GM21737 (cell line): ENCODE measurements around the gene GNG4.
"Not testable (repeated sequence)": the region's sequence is repeated elsewhere in the genome, so short reads cannot be mapped to it uniquely, and the experiment has no call there.

Source experiments
- ATAC-seq: cut with Tn5 transposase; IDR thresholded peaks from one replicate; pipeline ENCODE4 v1.9.1; 2021; ENCODE audit warnings: mild to moderate bottlenecking, moderate library complexity; ENCODE audit not compliant: unreplicated experiment

The GNG4 gene

GRCh38 chr1:235650341-235651169 is 971 bp upstream of the GNG4 start:
- no peak for ATAC-seq

- peak; percentile 66 for ATAC-seq
Measured at GRCh38 chr1:235648954-235649367, 623 bp downstream of the GNG4 start.

- ATAC-seq = no peak
Measured at GRCh38 chr1:235648407-235648907, 1.1 kb downstream of the GNG4 start.

GRCh38 chr1:235647537-235647936 is 2.0 kb downstream of the GNG4 start:
- ATAC-seq = not testable (repeated sequence)

- no peak for ATAC-seq
Measured at GRCh38 chr1:235646463-235646862, 3.1 kb downstream of the GNG4 start.

GRCh38 chr1:235644693-235645305 is 4.8 kb downstream of the GNG4 start:
- ATAC-seq = no peak

- no peak for ATAC-seq
Measured at GRCh38 chr1:235643837-235644692, 5.5 kb downstream of the GNG4 start.

- ATAC-seq = no peak
Measured at GRCh38 chr1:235642943-235643371, 6.6 kb downstream of the GNG4 start.

- peak; percentile 58 for ATAC-seq
Measured at GRCh38 chr1:235642011-235642942, 7.3 kb downstream of the GNG4 start.

GRCh38 chr1:235640580-235640979 is 9.0 kb downstream of the GNG4 start:
- no peak for ATAC-seq

- ATAC-seq = no peak
Measured at GRCh38 chr1:235639226-235640205, 10.1 kb downstream of the GNG4 start.

- ATAC-seq = not testable (repeated sequence)
Measured at GRCh38 chr1:235638612-235639011, 11.0 kb downstream of the GNG4 start.

- ATAC-seq = no peak
Measured at GRCh38 chr1:235637756-235638534, 11.6 kb downstream of the GNG4 start.

- no peak for ATAC-seq
Measured at GRCh38 chr1:235635938-235636662, 13.5 kb downstream of the GNG4 start.

GRCh38 chr1:235632506-235633401 is 16.8 kb downstream of the GNG4 start:
- peak; percentile 89 for ATAC-seq

GRCh38 chr1:235631816-235632215 is 17.8 kb downstream of the GNG4 start:
- no peak for ATAC-seq
